Erythroblast (primary cell): ENCODE results near the gene DRAP1.

Source experiments
- GATA1 ChIP-seq: IDR thresholded peaks from 2 replicates; pipeline ENCODE4 v1.6.1; 2011; ENCODE audit warnings: low read depth, mild to moderate bottlenecking, control low read depth, low read length, moderate library complexity
- POLR2A ChIP-seq: IDR thresholded peaks from 2 replicates; pipeline ENCODE4 v1.6.1; 2011; ENCODE audit warnings: mild to moderate bottlenecking, low read length

DNA sequence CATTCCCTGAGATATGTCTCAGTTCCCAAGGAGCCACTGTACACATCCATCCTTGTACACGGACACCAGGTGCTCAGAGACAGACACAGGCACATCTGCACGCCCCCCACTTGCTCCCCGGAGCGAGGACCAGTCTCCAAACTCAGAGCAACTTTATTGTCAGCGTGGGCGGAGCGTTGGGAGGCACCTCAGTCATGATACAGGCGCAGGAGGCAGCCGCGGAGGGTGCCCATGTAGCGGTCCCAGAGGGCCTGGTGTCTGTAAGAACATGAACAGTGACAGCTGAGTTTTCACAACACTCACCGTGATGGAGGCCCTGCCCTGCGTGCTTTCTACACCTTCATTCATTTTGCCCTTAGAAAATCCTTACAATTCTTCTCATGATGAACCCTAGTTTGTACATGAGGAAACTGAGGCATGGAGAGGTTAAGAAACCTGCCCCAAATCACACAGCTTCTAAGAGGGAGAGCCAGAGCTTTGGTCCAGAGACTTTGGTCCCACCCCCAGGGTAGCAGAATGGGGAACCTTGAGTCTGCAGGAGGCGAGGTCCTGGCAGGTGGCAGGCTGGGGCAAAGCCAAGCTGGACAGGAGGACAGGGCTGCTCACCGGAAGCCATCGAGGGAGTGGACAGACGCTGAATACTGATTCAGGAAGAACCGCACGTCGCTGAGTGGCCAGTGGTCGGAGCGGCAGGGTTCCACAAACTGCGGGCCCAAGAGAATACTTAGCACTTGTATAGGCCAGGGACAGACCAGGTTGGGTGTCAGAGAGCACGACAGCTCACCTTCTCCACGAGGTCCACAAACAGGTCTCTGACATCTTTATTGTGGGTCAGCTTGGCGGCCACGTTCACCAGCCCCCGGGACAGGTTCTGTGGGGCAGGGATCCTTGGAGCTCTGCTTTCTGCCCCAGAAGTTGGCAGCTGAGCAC, 35.2 kb upstream of the DRAP1 start:
- TF ChIP-seq POLR2A = no peak
- no peak for TF ChIP-seq GATA1
